ENCODE measurements around the gene HIBADH.

DNA sequence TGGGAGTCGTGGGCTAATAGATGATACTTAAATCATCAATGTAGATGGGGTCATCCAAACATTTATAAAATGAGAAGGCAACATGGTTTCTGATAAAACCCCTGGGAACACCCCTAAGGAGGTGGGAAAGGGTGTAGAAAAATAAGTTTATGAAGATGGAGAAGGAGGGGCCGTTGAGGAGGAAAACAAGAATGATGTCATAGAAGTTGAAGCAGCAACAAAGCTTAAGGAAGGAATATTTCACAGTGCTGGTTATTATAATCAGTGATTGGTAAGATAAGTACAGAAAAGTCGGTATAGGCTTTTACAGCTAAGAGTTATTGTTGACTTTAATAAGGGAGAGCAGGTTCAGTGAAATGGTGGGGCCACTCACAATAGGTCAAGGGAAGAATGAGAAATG, 9.0 kb upstream of the HIBADH start:
- TF ChIP-seq, protein P1, sequence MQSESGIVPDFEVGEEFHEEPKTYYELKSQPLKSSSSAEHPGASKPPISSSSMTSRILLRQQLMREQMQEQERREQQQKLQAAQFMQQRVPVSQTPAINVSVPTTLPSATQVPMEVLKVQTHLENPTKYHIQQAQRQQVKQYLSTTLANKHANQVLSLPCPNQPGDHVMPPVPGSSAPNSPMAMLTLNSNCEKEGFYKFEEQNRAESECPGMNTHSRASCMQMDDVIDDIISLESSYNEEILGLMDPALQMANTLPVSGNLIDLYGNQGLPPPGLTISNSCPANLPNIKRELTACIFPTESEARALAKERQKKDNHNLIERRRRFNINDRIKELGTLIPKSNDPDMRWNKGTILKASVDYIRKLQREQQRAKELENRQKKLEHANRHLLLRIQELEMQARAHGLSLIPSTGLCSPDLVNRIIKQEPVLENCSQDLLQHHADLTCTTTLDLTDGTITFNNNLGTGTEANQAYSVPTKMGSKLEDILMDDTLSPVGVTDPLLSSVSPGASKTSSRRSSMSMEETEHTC (IDR thresholded peaks at IDR 0.05), result no peak
- TF ChIP-seq, protein P2, sequence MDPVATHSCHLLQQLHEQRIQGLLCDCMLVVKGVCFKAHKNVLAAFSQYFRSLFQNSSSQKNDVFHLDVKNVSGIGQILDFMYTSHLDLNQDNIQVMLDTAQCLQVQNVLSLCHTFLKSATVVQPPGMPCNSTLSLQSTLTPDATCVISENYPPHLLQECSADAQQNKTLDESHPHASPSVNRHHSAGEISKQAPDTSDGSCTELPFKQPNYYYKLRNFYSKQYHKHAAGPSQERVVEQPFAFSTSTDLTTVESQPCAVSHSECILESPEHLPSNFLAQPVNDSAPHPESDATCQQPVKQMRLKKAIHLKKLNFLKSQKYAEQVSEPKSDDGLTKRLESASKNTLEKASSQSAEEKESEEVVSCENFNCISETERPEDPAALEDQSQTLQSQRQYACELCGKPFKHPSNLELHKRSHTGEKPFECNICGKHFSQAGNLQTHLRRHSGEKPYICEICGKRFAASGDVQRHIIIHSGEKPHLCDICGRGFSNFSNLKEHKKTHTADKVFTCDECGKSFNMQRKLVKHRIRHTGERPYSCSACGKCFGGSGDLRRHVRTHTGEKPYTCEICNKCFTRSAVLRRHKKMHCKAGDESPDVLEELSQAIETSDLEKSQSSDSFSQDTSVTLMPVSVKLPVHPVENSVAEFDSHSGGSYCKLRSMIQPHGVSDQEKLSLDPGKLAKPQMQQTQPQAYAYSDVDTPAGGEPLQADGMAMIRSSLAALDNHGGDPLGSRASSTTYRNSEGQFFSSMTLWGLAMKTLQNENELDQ (CRISPR knock-in tag; IDR thresholded peaks at IDR 0.05; ENCODE audit: borderline replicate concordance), result no peak
- TF ChIP-seq YBX1 (IDR thresholded peaks at IDR 0.05), result no peak
- no peak for TF ChIP-seq CHD1 (IDR thresholded peaks at IDR 0.05; ENCODE audit: low read length)
- TF ChIP-seq ERF (CRISPR knock-in tag; IDR thresholded peaks at IDR 0.05), result no peak
- no peak for TF ChIP-seq NFE2 (IDR thresholded peaks at IDR 0.05; ENCODE audit: low read depth)
- no peak for TF ChIP-seq ESRRA (IDR thresholded peaks at IDR 0.05; ENCODE audit: borderline replicate concordance, low read depth)
- no peak for TF ChIP-seq CBX8 (IDR thresholded peaks at IDR 0.05; ENCODE audit: borderline replicate concordance, extremely low read depth, low read depth, low read length, poor library complexity, severe bottlenecking)
